H1 (cell line): Measurements from ENCODE around the gene IQCE.

Source experiments
- CHD2 ChIP-seq: IDR thresholded peaks from 2 replicates; pipeline ENCODE4 v1.6.1; 2012; ENCODE audit warnings: low read length, improper control_type of control experiment
- EP300 ChIP-seq, 2 experiments: IDR thresholded peaks; 1 replicate in 1 of 2; 2 replicates in 1 of 2; pipeline ENCODE4 v1.6.1; 2011 to 2012; ENCODE audit warnings: low read depth in 2 of 2, low read length in 2 of 2, mild to moderate bottlenecking in 2 of 2, borderline replicate concordance in 1 of 2, inconsistent platforms in 1 of 2, moderate library complexity in 1 of 2
- GTF2F1 ChIP-seq: IDR thresholded peaks from 2 replicates; pipeline ENCODE4 v1.6.1; 2012; ENCODE audit warnings: low read depth, low read length, improper control_type of control experiment, borderline replicate concordance
- HDAC2 ChIP-seq, 2 experiments: fragments of 300-600 bp in 1 of 2; sonication (generic) in 1 of 2; IDR thresholded peaks; 2 replicates each; pipeline ENCODE4 v1.6.1; 2011 to 2012; ENCODE audit warnings: low read depth in 2 of 2, low read length in 2 of 2, mild to moderate bottlenecking in 2 of 2, moderate library complexity in 2 of 2, borderline replicate concordance in 1 of 2, inconsistent platforms in 1 of 2
- SP2 ChIP-seq: IDR thresholded peaks from 2 replicates; pipeline ENCODE4 v1.6.1; 2012; ENCODE audit warnings: mild to moderate bottlenecking, low read length, inconsistent platforms
- YY1 ChIP-seq: IDR thresholded peaks from 2 replicates; pipeline ENCODE4 v1.6.1; 2011; ENCODE audit warnings: low read depth, mild to moderate bottlenecking, low read length
- TF ChIP-seq, protein P1 (sequence below): IDR thresholded peaks from 2 replicates; pipeline ENCODE4 v1.6.1; 2011; ENCODE audit warnings: low read length, improper control_type of control experiment
- TF ChIP-seq, protein P2 (sequence below), 3 experiments: IDR thresholded peaks; 1 replicate in 2 of 3; 2 replicates in 1 of 3; pipeline versions ENCODE4 v1.5.1 to v1.6.1; 2011; ENCODE audit warnings: low read length in 3 of 3, mild to moderate bottlenecking in 3 of 3, inconsistent platforms in 2 of 3, low read depth in 1 of 3, moderate library complexity in 1 of 3; ENCODE audit not compliant: insufficient read depth in 1 of 3; ENCODE audit errors: control extremely low read depth in 1 of 3

DNA sequence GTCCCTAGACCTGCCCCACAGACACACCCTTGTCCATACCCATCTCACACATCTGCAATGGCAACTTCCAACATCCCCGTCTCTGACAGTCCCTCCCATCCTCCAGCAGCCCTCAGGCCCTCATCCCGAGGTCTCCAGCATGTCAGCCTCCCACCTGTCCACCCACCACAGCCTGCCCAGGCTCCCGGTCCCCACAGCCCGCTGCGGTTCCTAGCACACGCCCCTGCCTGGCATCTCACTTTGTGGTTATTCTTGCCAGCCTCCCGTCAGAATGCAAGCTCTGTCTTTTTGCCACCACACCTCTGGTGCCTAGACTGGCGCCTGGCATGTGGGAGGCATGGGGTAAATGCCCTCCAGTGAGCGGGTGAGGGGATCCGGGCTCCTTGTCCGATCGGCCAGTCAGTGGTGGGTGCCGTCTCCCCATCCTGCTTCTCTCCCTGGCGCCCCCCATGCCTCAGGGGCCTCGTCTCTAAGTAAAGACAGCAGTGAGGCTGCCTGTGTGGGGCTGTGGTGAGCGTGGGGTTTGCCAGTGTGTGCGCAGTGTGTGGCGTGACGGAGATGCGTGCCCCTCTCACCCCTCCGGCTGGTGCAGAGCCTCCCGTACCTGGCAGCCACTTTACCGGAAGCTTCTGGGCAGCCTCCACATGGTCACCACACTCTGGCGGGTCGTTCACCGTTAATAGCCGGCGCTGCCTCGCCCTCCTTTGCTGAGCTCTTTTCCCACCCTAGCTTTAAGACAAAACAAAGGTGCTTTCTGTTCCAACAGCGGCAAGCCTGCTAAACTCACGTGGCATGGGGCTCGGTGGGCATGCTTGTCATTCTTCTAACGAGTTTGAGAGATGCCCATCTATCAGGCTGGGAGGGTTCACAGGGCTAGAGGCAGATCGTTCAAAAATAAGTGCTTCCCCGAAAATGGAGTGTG is 44.5 kb downstream of the IQCE start:
- TF ChIP-seq, protein P1, sequence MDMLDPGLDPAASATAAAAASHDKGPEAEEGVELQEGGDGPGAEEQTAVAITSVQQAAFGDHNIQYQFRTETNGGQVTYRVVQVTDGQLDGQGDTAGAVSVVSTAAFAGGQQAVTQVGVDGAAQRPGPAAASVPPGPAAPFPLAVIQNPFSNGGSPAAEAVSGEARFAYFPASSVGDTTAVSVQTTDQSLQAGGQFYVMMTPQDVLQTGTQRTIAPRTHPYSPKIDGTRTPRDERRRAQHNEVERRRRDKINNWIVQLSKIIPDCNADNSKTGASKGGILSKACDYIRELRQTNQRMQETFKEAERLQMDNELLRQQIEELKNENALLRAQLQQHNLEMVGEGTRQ, result no peak
- TF ChIP-seq CHD2 (no peak), HDAC2 (IDR thresholded peaks at IDR 0.05; ENCODE audit: borderline replicate concordance in 1 of 2, low read depth in 2 of 2, low read length in 2 of 2) (no peak), GTF2F1 (no peak), YY1 (no peak), SP2 (no peak), EP300 (IDR thresholded peaks at IDR 0.05; ENCODE audit: borderline replicate concordance in 1 of 2, low read depth in 2 of 2, low read length in 2 of 2) (no peak)
- TF ChIP-seq, protein P2, sequence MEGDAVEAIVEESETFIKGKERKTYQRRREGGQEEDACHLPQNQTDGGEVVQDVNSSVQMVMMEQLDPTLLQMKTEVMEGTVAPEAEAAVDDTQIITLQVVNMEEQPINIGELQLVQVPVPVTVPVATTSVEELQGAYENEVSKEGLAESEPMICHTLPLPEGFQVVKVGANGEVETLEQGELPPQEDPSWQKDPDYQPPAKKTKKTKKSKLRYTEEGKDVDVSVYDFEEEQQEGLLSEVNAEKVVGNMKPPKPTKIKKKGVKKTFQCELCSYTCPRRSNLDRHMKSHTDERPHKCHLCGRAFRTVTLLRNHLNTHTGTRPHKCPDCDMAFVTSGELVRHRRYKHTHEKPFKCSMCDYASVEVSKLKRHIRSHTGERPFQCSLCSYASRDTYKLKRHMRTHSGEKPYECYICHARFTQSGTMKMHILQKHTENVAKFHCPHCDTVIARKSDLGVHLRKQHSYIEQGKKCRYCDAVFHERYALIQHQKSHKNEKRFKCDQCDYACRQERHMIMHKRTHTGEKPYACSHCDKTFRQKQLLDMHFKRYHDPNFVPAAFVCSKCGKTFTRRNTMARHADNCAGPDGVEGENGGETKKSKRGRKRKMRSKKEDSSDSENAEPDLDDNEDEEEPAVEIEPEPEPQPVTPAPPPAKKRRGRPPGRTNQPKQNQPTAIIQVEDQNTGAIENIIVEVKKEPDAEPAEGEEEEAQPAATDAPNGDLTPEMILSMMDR (IDR thresholded peaks at IDR 0.05; ENCODE audit: control extremely low read depth in 1 of 3, insufficient read depth in 1 of 3, low read depth in 1 of 3, low read length in 3 of 3), result no peak
